ENCODE measurements around the gene SPEF1.

DNA sequence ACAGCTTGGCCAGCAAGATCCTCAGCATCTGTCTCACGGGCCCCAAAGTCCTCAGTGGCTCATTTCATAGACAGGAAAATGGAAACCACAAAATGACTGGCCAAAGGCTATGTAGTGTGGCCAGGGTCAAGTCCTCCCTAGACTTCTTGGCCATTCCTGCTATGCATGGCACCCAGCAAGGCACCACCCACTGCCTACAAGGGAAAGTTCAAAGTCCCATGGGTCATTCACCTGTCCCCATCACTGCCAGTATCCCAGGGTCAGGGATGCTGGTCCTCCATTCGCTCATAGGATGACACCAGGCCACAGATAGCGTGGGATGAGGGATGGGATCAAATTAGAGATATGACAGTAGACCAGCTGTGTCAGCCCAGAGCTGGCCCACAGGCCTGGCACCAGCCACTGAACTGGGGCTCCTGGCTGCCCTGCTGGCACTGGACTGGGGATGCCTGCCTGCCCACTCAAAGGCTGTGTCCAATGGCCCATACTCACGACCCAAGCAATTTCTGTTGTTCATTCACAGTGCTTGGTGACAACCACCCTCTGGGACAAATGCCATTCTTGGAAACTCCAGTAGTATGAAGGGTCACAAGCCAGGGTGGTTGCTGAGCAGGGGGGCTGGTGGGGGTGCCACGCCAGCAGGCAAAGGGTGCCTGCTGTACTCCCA, 25.3 kb downstream of the SPEF1 start:
- TF ChIP-seq, protein P1, sequence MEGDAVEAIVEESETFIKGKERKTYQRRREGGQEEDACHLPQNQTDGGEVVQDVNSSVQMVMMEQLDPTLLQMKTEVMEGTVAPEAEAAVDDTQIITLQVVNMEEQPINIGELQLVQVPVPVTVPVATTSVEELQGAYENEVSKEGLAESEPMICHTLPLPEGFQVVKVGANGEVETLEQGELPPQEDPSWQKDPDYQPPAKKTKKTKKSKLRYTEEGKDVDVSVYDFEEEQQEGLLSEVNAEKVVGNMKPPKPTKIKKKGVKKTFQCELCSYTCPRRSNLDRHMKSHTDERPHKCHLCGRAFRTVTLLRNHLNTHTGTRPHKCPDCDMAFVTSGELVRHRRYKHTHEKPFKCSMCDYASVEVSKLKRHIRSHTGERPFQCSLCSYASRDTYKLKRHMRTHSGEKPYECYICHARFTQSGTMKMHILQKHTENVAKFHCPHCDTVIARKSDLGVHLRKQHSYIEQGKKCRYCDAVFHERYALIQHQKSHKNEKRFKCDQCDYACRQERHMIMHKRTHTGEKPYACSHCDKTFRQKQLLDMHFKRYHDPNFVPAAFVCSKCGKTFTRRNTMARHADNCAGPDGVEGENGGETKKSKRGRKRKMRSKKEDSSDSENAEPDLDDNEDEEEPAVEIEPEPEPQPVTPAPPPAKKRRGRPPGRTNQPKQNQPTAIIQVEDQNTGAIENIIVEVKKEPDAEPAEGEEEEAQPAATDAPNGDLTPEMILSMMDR (IDR thresholded peaks at IDR 0.05), result no peak
- no peak for TF ChIP-seq POLR2A (IDR thresholded peaks at IDR 0.05)

All from body of pancreas (tissue), 4 donors.